HEK293 (cell line): Measurements from ENCODE around the gene CIART.
"Not testable (repeated sequence)": the region's sequence is repeated elsewhere in the genome, so short reads cannot be mapped to it uniquely, and the experiment has no call there.

ENCODE experiments used
- CTCF ChIA-PET: fragments of 350-600 bp; formaldehyde crosslinking; extraction: SDS; loops from one replicate; lab custom pipeline; 2021; ENCODE audit warnings: antibody characterized with exemption; lab: Yijun Ruan, JAX
- POLR2A ChIA-PET: fragments of 300-600 bp; formaldehyde crosslinking; extraction: SDS; loops from one replicate; lab custom pipeline; 2020; ENCODE audit warnings: antibody characterized with exemption, inconsistent platforms; lab: Yijun Ruan, JAX
- H3K27ac ChIP-seq: fragments of 200-500 bp; sonication (Bioruptor generic); 2 replicates; pipeline ENCODE4 v1.5.1; 2014; ENCODE audit warnings: low read depth, low read length, control low read depth, inconsistent platforms; ENCODE audit errors: extremely low read depth
- H3K36me3 ChIP-seq, 2 experiments: fragments of 200-500 bp in 1 of 2; sonication (Bioruptor generic) in 1 of 2; 1 replicate in 1 of 2; 2 replicates in 1 of 2; pipeline ENCODE4 v1.5.1; 2014 to 2017; ENCODE audit warnings: inconsistent platforms in 2 of 2, low read length in 2 of 2; ENCODE audit not compliant: control insufficient read depth in 2 of 2, insufficient read depth in 1 of 2
- H3K4me1 ChIP-seq: fragments of 200-500 bp; sonication (Bioruptor generic); 2 replicates; pipeline ENCODE4 v1.5.1; 2014; ENCODE audit warnings: mild to moderate bottlenecking, low read length, inconsistent platforms; ENCODE audit not compliant: control insufficient read depth, insufficient read depth
- H3K4me3 ChIP-seq: 2 replicates; pipeline ENCODE4 v1.5.1; 2011; ENCODE audit warnings: low read depth, mild to moderate bottlenecking, control low read depth, low read length, moderate library complexity
- H3K9me3 ChIP-seq: fragments of 200-500 bp; sonication (Bioruptor generic); 2 replicates; pipeline ENCODE4 v1.5.1; 2014; ENCODE audit warnings: low read depth, low read length, inconsistent platforms; ENCODE audit not compliant: control insufficient read depth, insufficient read depth
- KLF1 ChIP-seq: fragments of 450-650 bp; formaldehyde crosslinking; IDR thresholded peaks from 2 replicates; pipeline ENCODE4 v1.5.1; 2016; ENCODE audit warnings: missing biosample characterization, missing genetic modification characterization
- OVOL3 ChIP-seq: fragments of 450-650 bp; formaldehyde crosslinking; IDR thresholded peaks from 2 replicates; pipeline ENCODE4 v1.5.1; 2016; ENCODE audit warnings: missing biosample characterization, missing genetic modification characterization
- SALL2 ChIP-seq: fragments of 450-650 bp; formaldehyde crosslinking; IDR thresholded peaks from 2 replicates; pipeline ENCODE4 v1.5.0; 2017; ENCODE audit warnings: missing biosample characterization, mild to moderate bottlenecking, missing genetic modification characterization, borderline replicate concordance
- ZBTB8A ChIP-seq: fragments of 450-650 bp; formaldehyde crosslinking; IDR thresholded peaks from 2 replicates; pipeline ENCODE4 v1.5.1; 2016; ENCODE audit warnings: missing biosample characterization, missing genetic modification characterization
- ZEB2 ChIP-seq: fragments of 450-650 bp; formaldehyde crosslinking; IDR thresholded peaks from 2 replicates; pipeline ENCODE4 v1.5.1; 2016; ENCODE audit warnings: missing biosample characterization, missing genetic modification characterization
- ZFP37 ChIP-seq: fragments of 450-650 bp; formaldehyde crosslinking; IDR thresholded peaks from 2 replicates; pipeline ENCODE4 v1.5.1; 2016; ENCODE audit warnings: missing biosample characterization, missing genetic modification characterization
- ZFP69B ChIP-seq: fragments of 450-650 bp; formaldehyde crosslinking; IDR thresholded peaks from 2 replicates; pipeline ENCODE4 v1.5.1; 2016; ENCODE audit warnings: missing biosample characterization, missing genetic modification characterization
- ZNF114 ChIP-seq: fragments of 450-650 bp; formaldehyde crosslinking; IDR thresholded peaks from 2 replicates; pipeline ENCODE4 v1.5.0; 2017; ENCODE audit warnings: missing biosample characterization, missing genetic modification characterization
- ZNF169 ChIP-seq: fragments of 450-650 bp; formaldehyde crosslinking; IDR thresholded peaks from 2 replicates; pipeline ENCODE4 v1.5.1; 2016; ENCODE audit warnings: missing biosample characterization, missing genetic modification characterization
- ZNF174 ChIP-seq: fragments of 450-650 bp; formaldehyde crosslinking; IDR thresholded peaks from 2 replicates; pipeline ENCODE4 v1.5.0; 2017; ENCODE audit warnings: missing biosample characterization, mild to moderate bottlenecking, missing genetic modification characterization
- ZNF335 ChIP-seq: fragments of 450-650 bp; formaldehyde crosslinking; conservative IDR thresholded peaks from 2 replicates; pipeline ENCODE4 v1.5.1; 2016; ENCODE audit warnings: missing biosample characterization, missing genetic modification characterization
- ZNF510 ChIP-seq: fragments of 450-650 bp; formaldehyde crosslinking; IDR thresholded peaks from 2 replicates; pipeline ENCODE4 v1.5.1; 2018; ENCODE audit warnings: mild to moderate bottlenecking, missing genetic modification characterization, missing biosample characterization; ENCODE audit not compliant: insufficient replicate concordance
- ZNF549 ChIP-seq: fragments of 450-650 bp; IDR thresholded peaks from 2 replicates; pipeline ENCODE4 v1.5.1; 2018; ENCODE audit warnings: missing biosample characterization, missing genetic modification characterization, mild to moderate bottlenecking, inconsistent platforms, moderate library complexity
- ZNF791 ChIP-seq: fragments of 450-650 bp; formaldehyde crosslinking; IDR thresholded peaks from 2 replicates; pipeline ENCODE4 v1.5.1; 2016; ENCODE audit warnings: missing biosample characterization, missing genetic modification characterization
- ZSCAN30 ChIP-seq: fragments of 450-650 bp; IDR thresholded peaks from 2 replicates; pipeline ENCODE4 v1.5.1; 2018; ENCODE audit warnings: missing biosample characterization, mild to moderate bottlenecking, missing genetic modification characterization, moderate library complexity
- TF ChIP-seq, protein P1 (sequence below): fragments of 450-650 bp; formaldehyde crosslinking; IDR thresholded peaks from 2 replicates; pipeline ENCODE4 v1.5.1; 2016; ENCODE audit warnings: missing biosample characterization, missing genetic modification characterization
- TF ChIP-seq, protein P2 (sequence below): fragments of 450-650 bp; formaldehyde crosslinking; IDR thresholded peaks from 2 replicates; pipeline ENCODE4 v1.5.1; 2016; ENCODE audit warnings: missing biosample characterization, missing genetic modification characterization
- TF ChIP-seq, protein P3 (sequence below): fragments of 450-650 bp; formaldehyde crosslinking; IDR thresholded peaks from 2 replicates; pipeline ENCODE4 v1.5.1; 2016; ENCODE audit warnings: missing biosample characterization, missing genetic modification characterization
- TF ChIP-seq, protein P4 (sequence below): fragments of 450-650 bp; formaldehyde crosslinking; IDR thresholded peaks from 2 replicates; pipeline ENCODE4 v1.5.1; 2016; ENCODE audit warnings: missing biosample characterization, missing genetic modification characterization

Gene CIART

DNA sequence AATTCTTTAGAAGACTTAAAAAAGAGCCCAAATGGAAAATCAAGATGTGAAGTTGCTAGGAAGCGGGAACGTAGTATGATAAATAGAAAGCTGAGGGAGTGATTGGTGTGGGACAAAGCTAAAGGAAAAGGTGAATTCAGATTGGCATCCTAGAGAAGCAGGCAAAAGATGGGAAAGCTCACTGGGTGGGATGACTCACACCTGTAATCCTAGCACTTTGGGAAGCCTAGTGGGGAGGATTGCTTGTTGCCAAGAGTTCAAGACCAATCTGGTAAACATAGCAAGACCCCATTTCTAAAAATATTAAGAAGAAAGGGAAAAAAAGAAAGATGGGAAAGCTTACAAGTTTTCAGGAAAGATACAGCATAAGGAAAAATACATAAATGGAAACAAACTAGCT, 13.1 kb downstream of the CIART start (continued):
- TF ChIP-seq, protein P1, sequence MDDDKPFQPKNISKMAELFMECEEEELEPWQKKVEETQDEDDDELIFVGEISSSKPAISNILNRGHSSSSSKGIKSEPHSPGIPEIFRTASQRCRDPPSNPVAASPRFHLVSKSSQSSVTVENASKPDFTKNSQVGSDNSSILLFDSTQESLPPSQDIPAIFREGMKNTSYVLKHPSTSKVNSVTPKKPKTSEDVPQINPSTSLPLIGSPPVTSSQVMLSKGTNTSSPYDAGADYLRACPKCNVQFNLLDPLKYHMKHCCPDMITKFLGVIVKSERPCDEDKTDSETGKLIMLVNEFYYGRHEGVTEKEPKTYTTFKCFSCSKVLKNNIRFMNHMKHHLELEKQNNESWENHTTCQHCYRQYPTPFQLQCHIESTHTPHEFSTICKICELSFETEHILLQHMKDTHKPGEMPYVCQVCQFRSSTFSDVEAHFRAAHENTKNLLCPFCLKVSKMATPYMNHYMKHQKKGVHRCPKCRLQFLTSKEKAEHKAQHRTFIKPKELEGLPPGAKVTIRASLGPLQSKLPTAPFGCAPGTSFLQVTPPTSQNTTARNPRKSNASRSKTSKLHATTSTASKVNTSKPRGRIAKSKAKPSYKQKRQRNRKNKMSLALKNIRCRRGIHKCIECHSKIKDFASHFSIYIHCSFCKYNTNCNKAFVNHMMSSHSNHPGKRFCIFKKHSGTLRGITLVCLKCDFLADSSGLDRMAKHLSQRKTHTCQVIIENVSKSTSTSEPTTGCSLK (tag by site-specific recombination), result no peak
- TF ChIP-seq SALL2 (no peak), KLF1 (no peak), ZNF114 (tag by site-specific recombination) (no peak), ZNF335 (tag by site-specific recombination) (peak; percentile 47), ZBTB8A (no peak)
- TF ChIP-seq, protein P2, sequence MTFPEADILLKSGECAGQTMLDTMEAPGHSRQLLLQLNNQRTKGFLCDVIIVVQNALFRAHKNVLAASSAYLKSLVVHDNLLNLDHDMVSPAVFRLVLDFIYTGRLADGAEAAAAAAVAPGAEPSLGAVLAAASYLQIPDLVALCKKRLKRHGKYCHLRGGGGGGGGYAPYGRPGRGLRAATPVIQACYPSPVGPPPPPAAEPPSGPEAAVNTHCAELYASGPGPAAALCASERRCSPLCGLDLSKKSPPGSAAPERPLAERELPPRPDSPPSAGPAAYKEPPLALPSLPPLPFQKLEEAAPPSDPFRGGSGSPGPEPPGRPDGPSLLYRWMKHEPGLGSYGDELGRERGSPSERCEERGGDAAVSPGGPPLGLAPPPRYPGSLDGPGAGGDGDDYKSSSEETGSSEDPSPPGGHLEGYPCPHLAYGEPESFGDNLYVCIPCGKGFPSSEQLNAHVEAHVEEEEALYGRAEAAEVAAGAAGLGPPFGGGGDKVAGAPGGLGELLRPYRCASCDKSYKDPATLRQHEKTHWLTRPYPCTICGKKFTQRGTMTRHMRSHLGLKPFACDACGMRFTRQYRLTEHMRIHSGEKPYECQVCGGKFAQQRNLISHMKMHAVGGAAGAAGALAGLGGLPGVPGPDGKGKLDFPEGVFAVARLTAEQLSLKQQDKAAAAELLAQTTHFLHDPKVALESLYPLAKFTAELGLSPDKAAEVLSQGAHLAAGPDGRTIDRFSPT, result no peak

DNA sequence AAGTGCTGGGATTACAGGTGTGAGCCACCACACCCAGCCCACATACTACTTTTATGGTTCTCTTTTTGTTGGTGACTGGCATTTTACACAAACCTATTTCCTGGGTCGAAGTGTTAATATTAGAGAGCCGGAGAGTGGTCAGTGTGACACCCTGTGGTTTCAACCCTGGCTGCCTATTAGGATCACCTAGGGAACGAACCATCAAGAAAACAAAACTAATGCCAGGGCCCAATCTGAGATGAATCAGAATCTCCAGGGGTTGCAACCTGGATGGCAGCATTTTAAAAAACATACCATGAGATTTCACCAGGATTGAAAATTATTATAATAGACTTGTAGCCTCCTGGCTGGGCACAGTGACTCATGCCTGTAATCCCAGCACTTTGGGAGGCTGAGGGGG, 17.4 kb downstream of the CIART start:
- Histone ChIP-seq H3K36me3 (peaks cover 50 to 84% of the 10 kb centered on the region in 2 experiments), H3K27ac (no peak overlapping the region), H3K4me1 (no peaks in the 10 kb centered on the region), H3K4me3 (no peak overlapping the region), H3K9me3 (no peaks in the 10 kb centered on the region)
- POLR2A ChIA-PET, result no interaction called here
- no peak for TF ChIP-seq OVOL3 (tag by site-specific recombination)
- CTCF ChIA-PET, result interaction anchor here (0.7 kb wide), 1 partner anchor 45 kb away, joined by 3 read pairs; no protein-coding TSS in a partner anchor

DNA sequence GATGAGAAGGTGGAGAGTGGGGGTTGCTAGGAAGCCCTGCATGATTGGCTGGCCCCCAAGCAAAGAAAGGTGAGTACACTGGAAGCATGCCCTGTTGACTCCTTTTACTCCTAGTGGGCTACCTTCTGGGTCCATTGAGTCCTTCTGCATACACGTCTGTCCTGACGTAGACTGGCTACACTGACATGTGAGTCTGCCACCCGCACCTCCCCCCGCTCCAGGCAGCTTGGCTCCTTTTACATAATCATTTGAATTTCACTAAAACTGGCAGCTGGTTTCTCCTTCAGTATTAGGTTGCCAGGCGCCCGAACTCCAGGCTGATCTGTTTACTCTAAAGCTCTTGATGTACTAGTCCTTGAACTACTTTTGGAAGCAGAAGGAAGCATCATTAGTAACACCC, 20.0 kb downstream of the CIART start:
- no peaks in the 10 kb centered on the region for H3K9me3 ChIP-seq
- TF ChIP-seq ZFP69B, result no peak
- TF ChIP-seq, protein P3, sequence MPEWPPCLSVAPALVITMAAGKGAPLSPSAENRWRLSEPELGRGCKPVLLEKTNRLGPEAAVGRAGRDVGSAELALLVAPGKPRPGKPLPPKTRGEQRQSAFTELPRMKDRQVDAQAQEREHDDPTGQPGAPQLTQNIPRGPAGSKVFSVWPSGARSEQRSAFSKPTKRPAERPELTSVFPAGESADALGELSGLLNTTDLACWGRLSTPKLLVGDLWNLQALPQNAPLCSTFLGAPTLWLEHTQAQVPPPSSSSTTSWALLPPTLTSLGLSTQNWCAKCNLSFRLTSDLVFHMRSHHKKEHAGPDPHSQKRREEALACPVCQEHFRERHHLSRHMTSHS, result no peak
- no peak for TF ChIP-seq ZNF510 (tag by site-specific recombination)
- H3K4me1 ChIP-seq, result no peaks in the 10 kb centered on the region
- CTCF ChIA-PET, result no interaction called here
- peaks cover 35 to 81% of the 10 kb centered on the region in 2 experiments for H3K36me3 ChIP-seq
- H3K4me3 ChIP-seq, result no peak overlapping the region
- POLR2A ChIA-PET, result interaction anchor here (0.9 kb wide), 2 partner anchors 9 to 15 kb away, joined by 3 to 4 read pairs; no protein-coding TSS in a partner anchor
- no peak overlapping the region for H3K27ac ChIP-seq

DNA sequence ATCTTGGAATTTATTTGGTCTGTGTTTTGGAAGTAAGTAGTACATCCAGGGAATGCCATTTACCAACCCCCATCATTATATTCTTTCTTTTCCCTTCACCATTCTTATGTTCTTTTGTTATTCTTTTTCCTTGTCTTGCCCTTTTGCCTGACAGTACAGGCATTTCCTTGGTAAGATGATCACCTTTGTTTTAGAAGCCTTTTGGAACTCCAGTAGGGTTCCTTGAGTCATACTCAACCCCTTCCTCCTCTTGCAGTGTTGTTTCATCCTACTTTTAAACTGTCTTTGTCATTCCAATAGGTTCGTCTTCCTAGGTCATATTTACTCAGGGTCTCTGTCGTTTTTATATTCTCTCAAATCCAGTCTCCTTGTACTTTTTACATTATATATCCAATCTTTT, 20.5 kb downstream of the CIART start:
- H3K36me3 ChIP-seq, result peaks cover 35 to 81% of the 10 kb centered on the region in 2 experiments
- H3K9me3 ChIP-seq, result no peaks in the 10 kb centered on the region
- H3K27ac ChIP-seq, result no peak overlapping the region
- POLR2A ChIA-PET, result no interaction called here
- TF ChIP-seq ZSCAN30 (tag by site-specific recombination), result no peak
- no peak for TF ChIP-seq ZNF174
- no peak for TF ChIP-seq ZNF791 (tag by site-specific recombination)
- TF ChIP-seq ZNF169, result no peak
- TF ChIP-seq ZNF114 (tag by site-specific recombination), result no peak
- no peak for TF ChIP-seq ZEB2 (tag by site-specific recombination)
- no peak for TF ChIP-seq ZFP37 (tag by site-specific recombination)
- TF ChIP-seq, protein P4, sequence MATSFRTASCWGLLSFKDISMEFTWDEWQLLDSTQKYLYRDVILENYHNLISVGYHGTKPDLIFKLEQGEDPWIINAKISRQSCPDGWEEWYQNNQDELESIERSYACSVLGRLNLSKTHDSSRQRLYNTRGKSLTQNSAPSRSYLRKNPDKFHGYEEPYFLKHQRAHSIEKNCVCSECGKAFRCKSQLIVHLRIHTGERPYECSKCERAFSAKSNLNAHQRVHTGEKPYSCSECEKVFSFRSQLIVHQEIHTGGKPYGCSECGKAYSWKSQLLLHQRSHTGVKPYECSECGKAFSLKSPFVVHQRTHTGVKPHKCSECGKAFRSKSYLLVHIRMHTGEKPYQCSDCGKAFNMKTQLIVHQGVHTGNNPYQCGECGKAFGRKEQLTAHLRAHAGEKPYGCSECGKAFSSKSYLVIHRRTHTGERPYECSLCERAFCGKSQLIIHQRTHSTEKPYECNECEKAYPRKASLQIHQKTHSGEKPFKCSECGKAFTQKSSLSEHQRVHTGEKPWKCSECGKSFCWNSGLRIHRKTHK (tag by site-specific recombination), result no peak
- TF ChIP-seq ZNF549 (tag by site-specific recombination), result no peak
- no peaks in the 10 kb centered on the region for H3K4me1 ChIP-seq
- CTCF ChIA-PET, result no interaction called here
- H3K4me3 ChIP-seq, result no peak overlapping the region

DNA sequence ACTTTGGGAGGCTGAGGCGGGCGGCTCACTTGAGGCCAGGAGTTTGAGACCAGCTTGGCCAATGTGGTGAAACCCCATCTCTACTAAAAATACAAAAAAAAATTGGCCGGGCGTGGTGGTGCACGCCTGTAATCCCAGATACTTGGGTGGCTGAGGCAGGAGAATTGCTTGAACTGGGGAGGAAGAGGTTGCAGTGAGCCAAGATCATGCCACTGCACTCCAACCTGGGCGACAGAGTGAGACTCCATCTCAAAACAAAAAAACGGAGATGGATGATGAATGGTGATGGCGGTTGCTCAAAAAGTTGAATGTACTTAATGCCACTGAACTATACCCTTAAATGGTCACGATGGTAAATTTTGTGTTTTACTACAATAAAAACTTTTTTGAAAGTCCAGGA, 26.2 kb downstream of the CIART start:
- H3K4me3 ChIP-seq, H3K4me1 ChIP-seq, CTCF ChIA-PET, H3K27ac ChIP-seq, H3K9me3 ChIP-seq: not testable (repeated sequence)
- H3K36me3 ChIP-seq, result peaks cover 18 to 47% of the 10 kb centered on the region in 2 experiments
- POLR2A ChIA-PET, result interaction anchor here (0.7 kb wide), 1 partner anchor 236 kb away, joined by 4 read pairs; no protein-coding TSS in a partner anchor
